Measurements from ENCODE around the gene MOV10. TPM values are rescaled to one million over a fixed set of nuclear protein-coding genes. Genes with fewer than 3 reads are reported as not detected.

Gene MOV10
- total RNA-seq, 1 donor from 2014 or later, result 66.2 TPM

Other genes with a start within 250 kb of the MOV10 start
- gene WNT2B, start 165.7 kb upstream of the MOV10 start, total RNA-seq, result 0.05 and 0.10 TPM in 2 replicates
- gene ST7L, start 55.5 kb upstream of the MOV10 start, total RNA-seq, result 12.2 and 13.5 TPM in 2 replicates
- gene CAPZA1, start 54.8 kb upstream of the MOV10 start, total RNA-seq, result 239 and 242 TPM in 2 replicates
- gene RHOC, start 32.5 kb downstream of the MOV10 start, total RNA-seq, result 50.4 and 63.4 TPM in 2 replicates
- gene PPM1J, start 40.7 kb downstream of the MOV10 start, total RNA-seq, result 0.60 and 1.1 TPM in 2 replicates